Thoracic aorta (tissue), 2 donors: ENCODE results near the gene PSMB4. TPM values are rescaled to one million over a fixed set of nuclear protein-coding genes. Genes with fewer than 3 reads are reported as not detected.
"Not testable (repeated sequence)": the region's sequence is repeated elsewhere in the genome, so short reads cannot be mapped to it uniquely, and the experiment has no call there.

Source experiments
- ATAC-seq: fragments of 150-250 bp; one replicate; pipeline ENCODE4 v1.8.0; 2017; ENCODE audit warnings: low read depth; ENCODE audit not compliant: insufficient number of reproducible peaks, low FRiP score
- DNase-seq: peaks from one replicate; pipeline ENCODE4 v3.0.0-alpha.2; 2020; ENCODE audit warnings: low spot score
- H3K27ac ChIP-seq, 2 donors: fragments of 200-600 bp; sonication (generic); 1 replicate in 1 of 2; 2 replicates in 1 of 2; pipeline ENCODE4 v1.5.1; 2016; ENCODE audit warnings: mild to moderate bottlenecking in 2 of 2, moderate library complexity in 2 of 2
- H3K27me3 ChIP-seq: fragments of 200-600 bp; sonication (generic); replicated peaks from 2 replicates; pipeline ENCODE4 v1.6.0; 2016; ENCODE audit warnings: mild to moderate bottlenecking; ENCODE audit not compliant: insufficient read depth
- H3K36me3 ChIP-seq: fragments of 200-600 bp; sonication (generic); one replicate; pipeline ENCODE4 v1.5.1; 2016
- H3K4me1 ChIP-seq, 2 donors: fragments of 200-600 bp; sonication (generic); 1 replicate in 1 of 2; 2 replicates in 1 of 2; pipeline versions ENCODE4 v1.5.1 to v1.6.0; 2016; ENCODE audit warnings: low read depth in 2 of 2, mild to moderate bottlenecking in 1 of 2; ENCODE audit not compliant: control insufficient read depth in 1 of 2
- H3K4me3 ChIP-seq: fragments of 200-600 bp; sonication (generic); 2 replicates; pipeline ENCODE4 v1.5.1; 2016; ENCODE audit warnings: mild to moderate bottlenecking
- H3K9me3 ChIP-seq: fragments of 200-600 bp; sonication (generic); 2 replicates; pipeline ENCODE4 v1.5.1; 2016
- CTCF ChIP-seq: fragments of 200-600 bp; sonication (generic); IDR thresholded peaks from one replicate; pipeline ENCODE4 v1.5.1; 2019; ENCODE audit warnings: antibody characterized with exemption
- total RNA-seq, 2 donors: library from RNA; depleted of rRNA; stranded (reverse); fragments of >200 nt; gene quantifications; one replicate each; pipeline versions ENCODE4 v1.1.0 to v1.2.3, GENCODE V29; 2016

Gene PSMB4
- 100 to 1,000 TPM; 168 to 209 TPM for total RNA-seq

- Histone ChIP-seq H3K27ac (peak within 1 kb of the TSS; percentile 84 to 92), H3K9me3 (no peaks in the 10 kb centered on the region), H3K4me1 (peaks cover 4 to 21% of the 10 kb centered on the region in 2 donors), H3K36me3 (peaks cover 19% of the 10 kb centered on the region), H3K27me3 (no peaks in the 10 kb centered on the region), H3K4me3 (peak within 1 kb of the TSS; percentile 91)
- peak; percentile 93 for ATAC-seq
- TF ChIP-seq CTCF = peak; percentile 26
- peak; percentile 60 for DNase-seq
Observed at GRCh38 chr1:151399324-151400171, at the start of gene PSMB4. TSS of gene PSMB4 (plus strand) at chr1:151399573. CDS start at chr1:151399588, 15 bp downstream.

DNA sequence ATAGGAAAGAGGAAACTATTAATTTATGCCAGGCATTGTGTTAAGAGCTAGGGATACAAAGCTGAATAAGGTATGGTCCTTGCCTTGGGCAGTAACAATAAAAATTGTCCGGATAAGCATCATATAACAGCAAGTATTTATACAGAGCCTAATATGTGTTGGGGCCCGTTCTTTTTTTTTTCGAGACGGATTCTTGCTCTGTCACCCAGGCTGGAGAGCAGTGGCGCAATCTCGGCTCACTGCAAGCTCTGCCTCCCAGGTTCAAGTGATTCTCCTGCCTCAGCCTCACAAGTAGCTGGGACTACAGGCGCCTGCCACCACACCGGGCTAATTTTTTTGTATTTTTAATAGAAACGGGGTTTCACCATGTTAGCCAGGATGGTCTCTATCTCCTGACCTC is 49.0 kb upstream of the PSMB4 start:
- not testable (repeated sequence) for DNase-seq, H3K4me3 ChIP-seq, ATAC-seq, H3K27ac ChIP-seq, H3K27me3 ChIP-seq, H3K9me3 ChIP-seq, H3K36me3 ChIP-seq
- peaks cover 0 to 15% of the 10 kb centered on the region in 2 donors for H3K4me1 ChIP-seq

DNA sequence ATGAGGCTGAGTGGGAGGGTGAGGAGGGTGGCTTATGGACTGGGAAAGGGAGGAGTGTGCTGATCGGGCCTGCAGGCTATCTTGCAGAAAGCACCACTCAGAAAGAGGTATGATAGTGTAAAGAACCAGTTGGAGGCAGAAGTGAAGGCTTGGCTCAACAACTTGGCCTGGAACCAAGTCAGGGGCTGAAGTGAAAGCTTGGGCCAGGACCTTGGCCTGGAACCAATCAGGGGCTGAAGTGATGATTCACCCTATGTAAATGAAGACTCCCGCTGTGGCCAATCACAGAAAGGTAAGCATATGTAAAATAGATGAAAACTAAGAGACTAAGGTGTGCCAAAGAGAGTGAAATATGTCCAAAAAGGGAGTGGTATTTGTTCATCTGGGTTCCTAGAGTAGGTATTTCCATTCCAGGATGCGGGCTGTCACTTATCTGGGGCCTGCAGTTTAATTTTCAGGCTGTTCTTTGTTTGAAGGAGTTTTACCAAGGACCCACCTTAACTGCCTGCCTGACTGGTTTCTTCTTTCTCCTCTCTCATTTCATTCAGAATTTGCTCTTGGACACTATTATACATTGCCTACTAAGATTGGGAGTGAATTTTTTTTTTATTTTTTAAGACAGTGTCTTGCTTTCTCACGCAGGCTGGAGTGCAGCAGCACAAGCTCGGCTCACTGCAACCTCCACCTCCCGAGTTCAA is 47.2 kb upstream of the PSMB4 start:
- H3K27ac ChIP-seq = no peak overlapping the region
- ATAC-seq (no peak), DNase-seq (no peak)
- TF ChIP-seq CTCF = no peak
- H3K9me3 ChIP-seq = no peaks in the 10 kb centered on the region
- H3K27me3 ChIP-seq = no peaks in the 10 kb centered on the region
- peaks cover 0 to 5% of the 10 kb centered on the region in 2 donors for H3K4me1 ChIP-seq
- H3K36me3 ChIP-seq = no peaks in the 10 kb centered on the region
- no peak overlapping the region for H3K4me3 ChIP-seq

DNA sequence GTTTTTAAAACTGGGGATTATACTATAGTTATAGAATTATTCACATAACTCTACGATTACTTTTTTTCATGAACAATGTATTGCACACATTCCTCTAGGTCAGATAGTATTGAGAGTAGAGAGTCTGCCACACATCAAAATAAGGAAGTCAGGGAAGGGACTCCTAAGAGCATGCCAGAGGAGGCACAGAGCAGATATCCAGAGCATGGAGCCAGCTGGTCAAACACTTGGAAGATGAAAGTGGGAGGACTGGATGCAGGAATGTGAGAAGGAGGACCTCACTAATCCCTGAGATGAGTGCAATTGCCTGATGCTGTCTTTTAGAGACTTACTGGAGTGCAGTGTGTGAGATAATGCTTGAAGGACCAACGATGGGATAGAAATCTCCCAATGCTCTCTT is 42.7 kb upstream of the PSMB4 start:
- Histone ChIP-seq H3K27ac (no peak overlapping the region), H3K9me3 (no peaks in the 10 kb centered on the region), H3K4me3 (no peak overlapping the region), H3K36me3 (no peaks in the 10 kb centered on the region), H3K4me1 (no peaks in the 10 kb centered on the region), H3K27me3 (no peaks in the 10 kb centered on the region)
- TF ChIP-seq CTCF = no peak
- ATAC-seq (no peak), DNase-seq (no peak)

DNA sequence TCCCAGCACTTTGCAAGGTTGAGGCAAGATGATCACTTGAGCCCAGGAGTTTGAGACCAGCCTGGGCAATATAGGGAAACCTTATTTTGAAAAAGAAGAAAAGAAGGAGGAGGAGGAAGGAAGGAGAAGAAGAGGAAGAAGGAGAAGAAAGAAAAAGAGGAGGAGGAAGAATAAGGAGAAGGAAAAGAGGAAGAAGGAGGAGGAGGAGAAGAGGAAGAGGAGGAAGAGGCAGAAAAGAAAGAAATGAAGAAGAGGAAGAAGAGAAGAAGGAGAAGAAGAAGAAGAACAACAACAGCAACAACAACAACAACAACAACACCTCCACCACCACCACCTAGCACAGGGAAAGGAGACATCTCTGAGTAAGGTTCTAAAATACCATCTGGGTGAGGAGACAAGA is 37.5 kb upstream of the PSMB4 start:
- H3K4me1 ChIP-seq = no peaks in the 10 kb centered on the region
- DNase-seq (no peak), ATAC-seq (no peak)
- peaks cover 26% of the 10 kb centered on the region for H3K36me3 ChIP-seq
- TF ChIP-seq CTCF = no peak
- H3K27me3 ChIP-seq = no peaks in the 10 kb centered on the region
- no peaks in the 10 kb centered on the region for H3K9me3 ChIP-seq
- H3K27ac ChIP-seq = no peak overlapping the region
- no peak overlapping the region for H3K4me3 ChIP-seq
